K562 (cell line): ENCODE results near the gene ATP6V0E1. TPM values are rescaled to one million over a fixed set of nuclear protein-coding genes. Genes with fewer than 3 reads are reported as not detected.

Experiments used
- JUND ChIP-seq, 2 experiments: IDR thresholded peaks; 2 replicates in 1 of 2; 3 replicates in 1 of 2; pipeline ENCODE4 v1.6.1; 2011; ENCODE audit warnings: borderline replicate concordance in 2 of 2, low read depth in 2 of 2, low read length in 2 of 2, improper control_type of control experiment in 1 of 2, missing biosample characterization in 1 of 2, missing genetic modification characterization in 1 of 2, missing genetic modification reagents in 1 of 2
- KDM2B ChIP-seq: fragments of 250-450 bp; sonication (Bioruptor Pico); IDR thresholded peaks from 2 replicates; pipeline ENCODE4 v1.8.0; 2021; ENCODE audit warnings: mild to moderate bottlenecking, moderate library complexity
- NFIC ChIP-seq: fragments of 450-650 bp; IDR thresholded peaks from 2 replicates; pipeline ENCODE4 v1.6.1; 2017; ENCODE audit warnings: mild to moderate bottlenecking, inconsistent platforms
- RAD21 ChIP-seq, 2 experiments: fragments of 250-450 bp in 1 of 2; fragments of 450-650 bp in 1 of 2; sonication (Bioruptor Pico) in 1 of 2; formaldehyde crosslinking in 1 of 2; IDR thresholded peaks in 1 of 2; conservative IDR thresholded peaks in 1 of 2; 2 replicates each; pipeline versions ENCODE4 v1.4.0 to v1.8.0; 2020 to 2022; ENCODE audit warnings: mild to moderate bottlenecking in 2 of 2, moderate library complexity in 1 of 2
- RFX5 ChIP-seq: IDR thresholded peaks from 2 replicates; pipeline ENCODE4 v1.6.1; 2011; ENCODE audit warnings: low read depth, mild to moderate bottlenecking, improper control_type of control experiment, low read length
- polyA plus RNA-seq, 8 experiments: library from polyadenylated mRNA; depleted of rRNA in 4 of 8; stranded (reverse) in 5 of 8; unstranded in 3 of 8; fragments of >200 nt; fragmentation: Nextera tagmentation in 2 of 8; fragmentation: Illumina TruSeq in 1 of 8; extraction: Ambion mirVana in 2 of 8; extraction: Trizol in 1 of 8; gene quantifications; 2 replicates each; pipeline versions ENCODE4 v1.2.1 to v1.2.3, GENCODE V29; 2011 to 2014; ENCODE audit warnings: inconsistent platforms in 1 of 8, missing spikeins in 1 of 8
- total RNA-seq, 7 experiments: library from RNA; depleted of rRNA in 6 of 7; stranded (reverse); fragments of >200 nt in 6 of 7; fragmentation: Illumina TruSeq in 2 of 7; extraction: Trizol in 2 of 7; gene quantifications; 2 replicates each; pipeline versions ENCODE4 v1.2.1 to v1.2.3, GENCODE V29; 2011 to 2021; ENCODE audit warnings: low replicate concordance in 1 of 7
- TF ChIP-seq, protein P1 (sequence below), 2 experiments: fragments of 450-650 bp; formaldehyde crosslinking in 1 of 2; IDR thresholded peaks; 2 replicates each; pipeline versions ENCODE4 v1.4.0 to v1.6.1; 2014 to 2020; ENCODE audit warnings: mild to moderate bottlenecking in 2 of 2, borderline replicate concordance in 1 of 2, low read depth in 1 of 2
- TF ChIP-seq, protein P2 (sequence below): sonication (generic); formaldehyde crosslinking; IDR thresholded peaks from 2 replicates; pipeline ENCODE4 v1.8.0; 2022; ENCODE audit warnings: missing genetic modification reagents, mild to moderate bottlenecking, moderate library complexity, borderline replicate concordance
- TF ChIP-seq, protein P3 (sequence below): fragments of 450-650 bp; formaldehyde crosslinking; IDR thresholded peaks from 2 replicates; pipeline ENCODE4 v1.4.0; 2022; ENCODE audit warnings: missing genetic modification characterization
- TF ChIP-seq, protein P4 (sequence below), 3 experiments: IDR thresholded peaks in 2 of 3; conservative IDR thresholded peaks in 1 of 3; 2 replicates each; pipeline ENCODE4 v1.5.1; 2011 to 2012; ENCODE audit warnings: low read length in 3 of 3, mild to moderate bottlenecking in 3 of 3, control low read depth in 2 of 3, improper control_type of control experiment in 1 of 3, inconsistent platforms in 1 of 3, low read depth in 1 of 3, mixed read lengths in 1 of 3, moderate library complexity in 1 of 3; ENCODE audit not compliant: insufficient read depth in 2 of 3
- TF ChIP-seq, protein P5 (sequence below): IDR thresholded peaks from 3 replicates; pipeline ENCODE4 v1.6.1; 2011; ENCODE audit warnings: borderline replicate concordance, mild to moderate bottlenecking; ENCODE audit not compliant: insufficient read length, insufficient read depth

ATP6V0E1 gene
- total and polyA plus RNA-seq, 9 of the 15 experiments (the other 6 are each of a cell fraction or from before 2014, with no cell fraction given) = 63.8 to 395 (median 112) TPM

DNA sequence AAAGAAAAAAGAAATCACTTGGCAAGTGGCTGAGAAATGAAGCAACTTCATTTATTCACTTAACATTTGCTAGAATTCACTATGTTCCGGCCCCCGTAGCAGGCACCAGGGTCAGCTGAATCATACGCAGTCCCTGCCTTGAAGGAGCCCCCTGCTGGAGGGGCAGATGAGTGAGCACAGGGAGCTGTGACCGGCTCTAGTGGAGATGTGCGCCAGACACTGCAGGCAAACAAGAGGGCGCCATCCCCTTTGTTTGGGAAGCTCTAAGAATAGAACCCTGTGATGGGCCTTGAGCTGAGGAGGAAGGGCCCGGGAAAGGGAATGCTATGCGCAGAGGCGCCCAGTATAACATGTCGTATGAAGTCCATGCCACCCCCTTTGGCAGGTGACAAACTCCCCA lies 44.5 kb upstream of the ATP6V0E1 start (continued):
- TF ChIP-seq, protein P1, sequence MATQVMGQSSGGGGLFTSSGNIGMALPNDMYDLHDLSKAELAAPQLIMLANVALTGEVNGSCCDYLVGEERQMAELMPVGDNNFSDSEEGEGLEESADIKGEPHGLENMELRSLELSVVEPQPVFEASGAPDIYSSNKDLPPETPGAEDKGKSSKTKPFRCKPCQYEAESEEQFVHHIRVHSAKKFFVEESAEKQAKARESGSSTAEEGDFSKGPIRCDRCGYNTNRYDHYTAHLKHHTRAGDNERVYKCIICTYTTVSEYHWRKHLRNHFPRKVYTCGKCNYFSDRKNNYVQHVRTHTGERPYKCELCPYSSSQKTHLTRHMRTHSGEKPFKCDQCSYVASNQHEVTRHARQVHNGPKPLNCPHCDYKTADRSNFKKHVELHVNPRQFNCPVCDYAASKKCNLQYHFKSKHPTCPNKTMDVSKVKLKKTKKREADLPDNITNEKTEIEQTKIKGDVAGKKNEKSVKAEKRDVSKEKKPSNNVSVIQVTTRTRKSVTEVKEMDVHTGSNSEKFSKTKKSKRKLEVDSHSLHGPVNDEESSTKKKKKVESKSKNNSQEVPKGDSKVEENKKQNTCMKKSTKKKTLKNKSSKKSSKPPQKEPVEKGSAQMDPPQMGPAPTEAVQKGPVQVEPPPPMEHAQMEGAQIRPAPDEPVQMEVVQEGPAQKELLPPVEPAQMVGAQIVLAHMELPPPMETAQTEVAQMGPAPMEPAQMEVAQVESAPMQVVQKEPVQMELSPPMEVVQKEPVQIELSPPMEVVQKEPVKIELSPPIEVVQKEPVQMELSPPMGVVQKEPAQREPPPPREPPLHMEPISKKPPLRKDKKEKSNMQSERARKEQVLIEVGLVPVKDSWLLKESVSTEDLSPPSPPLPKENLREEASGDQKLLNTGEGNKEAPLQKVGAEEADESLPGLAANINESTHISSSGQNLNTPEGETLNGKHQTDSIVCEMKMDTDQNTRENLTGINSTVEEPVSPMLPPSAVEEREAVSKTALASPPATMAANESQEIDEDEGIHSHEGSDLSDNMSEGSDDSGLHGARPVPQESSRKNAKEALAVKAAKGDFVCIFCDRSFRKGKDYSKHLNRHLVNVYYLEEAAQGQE (IDR thresholded peaks at IDR 0.05; ENCODE audit: borderline replicate concordance) = peak; percentile 49; the same call in 1 of the 2 replicates
- TF ChIP-seq, protein P1 (CRISPR knock-in tag; IDR thresholded peaks at IDR 0.05; ENCODE audit: low read depth) = no peak
- TF ChIP-seq RAD21 (CRISPR knock-in tag; conservative IDR thresholded peaks at IDR 0.05 in 1 of 2, IDR thresholded peaks at IDR 0.05 in 1 of 2) (peak in 1 of 2 experiments; percentile 68; a peak in 2 of 4 replicates), RFX5 (no peak), NFIC (no peak; the same call in 1 of the 2 replicates), KDM2B (CRISPR knock-in tag) (no peak), JUND (IDR thresholded peaks at IDR 0.05; ENCODE audit: borderline replicate concordance, low read depth, low read length) (peak; percentile 14; the same call in 1 of the 2 replicates), JUND (tag; IDR thresholded peaks at IDR 0.05; ENCODE audit: borderline replicate concordance, low read depth, low read length) (no peak; the same call in 2 of the 3 replicates)
- TF ChIP-seq, protein P2, sequence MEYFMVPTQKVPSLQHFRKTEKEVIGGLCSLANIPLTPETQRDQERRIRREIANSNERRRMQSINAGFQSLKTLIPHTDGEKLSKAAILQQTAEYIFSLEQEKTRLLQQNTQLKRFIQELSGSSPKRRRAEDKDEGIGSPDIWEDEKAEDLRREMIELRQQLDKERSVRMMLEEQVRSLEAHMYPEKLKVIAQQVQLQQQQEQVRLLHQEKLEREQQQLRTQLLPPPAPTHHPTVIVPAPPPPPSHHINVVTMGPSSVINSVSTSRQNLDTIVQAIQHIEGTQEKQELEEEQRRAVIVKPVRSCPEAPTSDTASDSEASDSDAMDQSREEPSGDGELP (CRISPR knock-in tag) = peak; percentile 72; the same call in 1 of the 2 replicates
- TF ChIP-seq, protein P3, sequence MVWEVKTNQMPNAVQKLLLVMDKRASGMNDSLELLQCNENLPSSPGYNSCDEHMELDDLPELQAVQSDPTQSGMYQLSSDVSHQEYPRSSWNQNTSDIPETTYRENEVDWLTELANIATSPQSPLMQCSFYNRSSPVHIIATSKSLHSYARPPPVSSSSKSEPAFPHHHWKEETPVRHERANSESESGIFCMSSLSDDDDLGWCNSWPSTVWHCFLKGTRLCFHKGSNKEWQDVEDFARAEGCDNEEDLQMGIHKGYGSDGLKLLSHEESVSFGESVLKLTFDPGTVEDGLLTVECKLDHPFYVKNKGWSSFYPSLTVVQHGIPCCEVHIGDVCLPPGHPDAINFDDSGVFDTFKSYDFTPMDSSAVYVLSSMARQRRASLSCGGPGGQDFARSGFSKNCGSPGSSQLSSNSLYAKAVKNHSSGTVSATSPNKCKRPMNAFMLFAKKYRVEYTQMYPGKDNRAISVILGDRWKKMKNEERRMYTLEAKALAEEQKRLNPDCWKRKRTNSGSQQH (CRISPR knock-in tag) = no peak
- TF ChIP-seq, protein P4, sequence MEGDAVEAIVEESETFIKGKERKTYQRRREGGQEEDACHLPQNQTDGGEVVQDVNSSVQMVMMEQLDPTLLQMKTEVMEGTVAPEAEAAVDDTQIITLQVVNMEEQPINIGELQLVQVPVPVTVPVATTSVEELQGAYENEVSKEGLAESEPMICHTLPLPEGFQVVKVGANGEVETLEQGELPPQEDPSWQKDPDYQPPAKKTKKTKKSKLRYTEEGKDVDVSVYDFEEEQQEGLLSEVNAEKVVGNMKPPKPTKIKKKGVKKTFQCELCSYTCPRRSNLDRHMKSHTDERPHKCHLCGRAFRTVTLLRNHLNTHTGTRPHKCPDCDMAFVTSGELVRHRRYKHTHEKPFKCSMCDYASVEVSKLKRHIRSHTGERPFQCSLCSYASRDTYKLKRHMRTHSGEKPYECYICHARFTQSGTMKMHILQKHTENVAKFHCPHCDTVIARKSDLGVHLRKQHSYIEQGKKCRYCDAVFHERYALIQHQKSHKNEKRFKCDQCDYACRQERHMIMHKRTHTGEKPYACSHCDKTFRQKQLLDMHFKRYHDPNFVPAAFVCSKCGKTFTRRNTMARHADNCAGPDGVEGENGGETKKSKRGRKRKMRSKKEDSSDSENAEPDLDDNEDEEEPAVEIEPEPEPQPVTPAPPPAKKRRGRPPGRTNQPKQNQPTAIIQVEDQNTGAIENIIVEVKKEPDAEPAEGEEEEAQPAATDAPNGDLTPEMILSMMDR (IDR thresholded peaks at IDR 0.05 in 2 of 3, conservative IDR thresholded peaks at IDR 0.05 in 1 of 3; ENCODE audit: insufficient read depth in 2 of 3, low read depth in 1 of 3, low read length in 3 of 3) = peak; percentile 82 to 95 (median 86)
- TF ChIP-seq, protein P5, sequence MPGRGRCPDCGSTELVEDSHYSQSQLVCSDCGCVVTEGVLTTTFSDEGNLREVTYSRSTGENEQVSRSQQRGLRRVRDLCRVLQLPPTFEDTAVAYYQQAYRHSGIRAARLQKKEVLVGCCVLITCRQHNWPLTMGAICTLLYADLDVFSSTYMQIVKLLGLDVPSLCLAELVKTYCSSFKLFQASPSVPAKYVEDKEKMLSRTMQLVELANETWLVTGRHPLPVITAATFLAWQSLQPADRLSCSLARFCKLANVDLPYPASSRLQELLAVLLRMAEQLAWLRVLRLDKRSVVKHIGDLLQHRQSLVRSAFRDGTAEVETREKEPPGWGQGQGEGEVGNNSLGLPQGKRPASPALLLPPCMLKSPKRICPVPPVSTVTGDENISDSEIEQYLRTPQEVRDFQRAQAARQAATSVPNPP = no peak
